ENCODE results near the gene PRDM4.
A peak's percentile ranks its signal among the peaks of the same experiment; 100 is the strongest.

- no peak for TF ChIP-seq POLR2A (IDR thresholded peaks at IDR 0.05; ENCODE audit: low read depth, low read length)
- no peak for TF ChIP-seq CTCF (conservative IDR thresholded peaks at IDR 0.05; ENCODE audit: low read depth, low read length)
- no peak for TF ChIP-seq RAD21 (IDR thresholded peaks at IDR 0.05; ENCODE audit: low read length)
- no peak for TF ChIP-seq RFX5 (IDR thresholded peaks at IDR 0.05; ENCODE audit: low read depth, low read length)
- TF ChIP-seq USF2 (IDR thresholded peaks at IDR 0.05; ENCODE audit: low read depth, low read length) = peak; percentile 68
- no peak for TF ChIP-seq MAZ (IDR thresholded peaks at IDR 0.05; ENCODE audit: borderline replicate concordance, low read depth, low read length)
- TF ChIP-seq MXI1 (IDR thresholded peaks at IDR 0.05; ENCODE audit: borderline replicate concordance, low read depth, low read length) = no peak; the same call in 1 of the 2 replicates
- no peak for TF ChIP-seq SMC3 (IDR thresholded peaks at IDR 0.05; ENCODE audit: low read depth, low read length)
- no peak for TF ChIP-seq RCOR1 (IDR thresholded peaks at IDR 0.05; ENCODE audit: insufficient replicate concordance, low read length)
Observed at GRCh38 chr12:107760207-107760808, 629 bp downstream of the PRDM4 start.
